Peyer's patch (tissue), 4 donors: ENCODE results near the gene STIM2.

ENCODE experiments used
- POLR2A ChIP-seq, 2 donors: fragments of 450-650 bp; IDR thresholded peaks; one replicate each; pipeline ENCODE4 v1.5.1; 2017; ENCODE audit warnings: antibody characterized with exemption in 2 of 2, mild to moderate bottlenecking in 2 of 2, moderate library complexity in 2 of 2
- TF ChIP-seq, protein P1 (sequence below), 6 experiments: fragments of 450-650 bp in 4 of 6; fragments of 200-600 bp in 2 of 6; sonication (generic) in 1 of 6; IDR thresholded peaks; one replicate each; pipeline ENCODE4 v1.5.1; 2017 to 2019; ENCODE audit warnings: antibody characterized with exemption in 6 of 6, mild to moderate bottlenecking in 3 of 6, moderate library complexity in 1 of 6

- TF ChIP-seq POLR2A (IDR thresholded peaks at IDR 0.05) = no peak
- TF ChIP-seq, protein P1, sequence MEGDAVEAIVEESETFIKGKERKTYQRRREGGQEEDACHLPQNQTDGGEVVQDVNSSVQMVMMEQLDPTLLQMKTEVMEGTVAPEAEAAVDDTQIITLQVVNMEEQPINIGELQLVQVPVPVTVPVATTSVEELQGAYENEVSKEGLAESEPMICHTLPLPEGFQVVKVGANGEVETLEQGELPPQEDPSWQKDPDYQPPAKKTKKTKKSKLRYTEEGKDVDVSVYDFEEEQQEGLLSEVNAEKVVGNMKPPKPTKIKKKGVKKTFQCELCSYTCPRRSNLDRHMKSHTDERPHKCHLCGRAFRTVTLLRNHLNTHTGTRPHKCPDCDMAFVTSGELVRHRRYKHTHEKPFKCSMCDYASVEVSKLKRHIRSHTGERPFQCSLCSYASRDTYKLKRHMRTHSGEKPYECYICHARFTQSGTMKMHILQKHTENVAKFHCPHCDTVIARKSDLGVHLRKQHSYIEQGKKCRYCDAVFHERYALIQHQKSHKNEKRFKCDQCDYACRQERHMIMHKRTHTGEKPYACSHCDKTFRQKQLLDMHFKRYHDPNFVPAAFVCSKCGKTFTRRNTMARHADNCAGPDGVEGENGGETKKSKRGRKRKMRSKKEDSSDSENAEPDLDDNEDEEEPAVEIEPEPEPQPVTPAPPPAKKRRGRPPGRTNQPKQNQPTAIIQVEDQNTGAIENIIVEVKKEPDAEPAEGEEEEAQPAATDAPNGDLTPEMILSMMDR (IDR thresholded peaks at IDR 0.05) = no peak
These were observed 32.8 kb upstream of the STIM2 start for GRCh38 chr4:26827798-26828197.
